ENCODE measurements around the gene NCCRP1. TPM values are rescaled to one million over a fixed set of nuclear protein-coding genes. Genes with fewer than 3 reads are reported as not detected.

The NCCRP1 gene
- total and polyA plus RNA-seq, 4 donors, result 0.38 TPM; not detected in 3

- Histone ChIP-seq H3K27ac (ENCODE audit: low read depth in 1 of 2, low read length in 2 of 2) (no peak overlapping the region), H3K36me3 (ENCODE audit: control insufficient read depth in 1 of 2, insufficient read depth in 2 of 2, low read length in 1 of 2) (no peaks in the 10 kb centered on the region), H3K27me3 (ENCODE audit: control insufficient read depth in 1 of 2, insufficient read depth in 2 of 2, low read length in 1 of 2) (no peaks in the 10 kb centered on the region), H3K4me1 (ENCODE audit: control insufficient read depth in 1 of 2, insufficient read depth in 2 of 2, low read length in 2 of 2) (no peaks in the 10 kb centered on the region), H3K4me3 (ENCODE audit: low read length in 2 of 2) (no peak overlapping the region), H3K9me3 (ENCODE audit: control insufficient read depth, low read length) (no peaks in the 10 kb centered on the region)
- intact Hi-C loops (cut with DNase I), result no loop called here
- 38% methylated on average over 16 to 17 of the region's 17 CpGs for WGBS, 2 donors
- no peak for ATAC-seq (ENCODE audit: low FRiP score)
- no peak for DNase-seq
Observed at GRCh38 chr19:39170386-39171231, 26.2 kb upstream of the NCCRP1 start.

DNA sequence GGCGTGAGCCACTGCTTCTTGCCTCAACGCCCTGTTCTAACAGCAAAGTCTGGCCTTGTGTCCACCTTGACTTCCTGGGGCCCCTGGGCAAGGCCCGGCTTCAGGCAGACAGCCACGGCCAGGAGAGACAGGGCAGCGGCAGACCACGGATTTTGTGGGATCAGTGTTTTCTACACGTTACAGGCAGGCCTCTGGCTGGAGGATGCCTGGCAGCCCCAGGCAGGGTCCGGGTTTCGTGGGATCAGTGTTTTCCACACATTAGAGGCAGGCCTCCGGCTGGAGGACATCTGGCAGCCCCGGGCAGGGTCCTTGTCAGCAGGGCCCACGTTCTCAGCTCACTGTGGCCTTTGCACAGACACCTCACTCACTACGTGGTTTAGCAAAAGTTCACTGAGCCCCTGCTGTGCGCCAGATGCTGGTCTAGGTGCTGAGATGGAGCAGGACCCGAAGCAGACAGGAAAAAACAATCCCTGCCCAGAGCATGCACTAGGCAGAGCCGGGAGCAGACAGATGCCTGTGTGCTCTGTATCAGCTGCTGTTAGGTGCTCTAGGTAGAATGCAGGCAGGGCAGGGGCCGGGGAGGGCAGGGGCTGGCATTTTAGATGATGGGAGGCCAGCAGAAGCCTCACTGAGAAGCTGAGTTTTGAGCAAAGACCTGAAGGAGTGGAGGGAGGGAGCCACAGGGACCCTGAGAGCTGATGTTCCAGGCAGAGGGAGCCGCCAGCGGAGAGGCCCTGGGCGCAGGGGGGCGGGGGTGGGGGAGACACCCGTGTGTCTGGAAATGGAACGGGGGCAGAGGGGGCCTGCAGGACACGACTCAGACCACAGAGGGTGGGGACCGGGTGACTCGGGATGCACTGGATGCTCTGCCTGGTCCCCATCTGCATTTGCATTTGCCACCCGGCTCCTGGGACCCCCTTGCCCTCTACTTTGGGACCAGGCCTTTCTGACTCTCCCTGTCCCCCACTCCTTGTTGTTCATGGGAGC is 25.0 kb upstream of the NCCRP1 start:
- no peaks in the 10 kb centered on the region for H3K9me3 ChIP-seq (ENCODE audit: control insufficient read depth, low read length)
- H3K27me3 ChIP-seq (ENCODE audit: control insufficient read depth in 1 of 2, insufficient read depth in 2 of 2, low read length in 1 of 2), result no peaks in the 10 kb centered on the region
- H3K4me1 ChIP-seq (ENCODE audit: control insufficient read depth in 1 of 2, insufficient read depth in 2 of 2, low read length in 2 of 2), result no peaks in the 10 kb centered on the region
- intact Hi-C loops (cut with DNase I), result no loop called here
- H3K36me3 ChIP-seq (ENCODE audit: control insufficient read depth in 1 of 2, insufficient read depth in 2 of 2, low read length in 1 of 2), result no peaks in the 10 kb centered on the region
- DNase-seq, result no peak
- ATAC-seq (ENCODE audit: low FRiP score), result no peak
- WGBS, 2 donors, result 80% methylated on average over 27 of the region's 27 CpGs
- no peak overlapping the region for H3K27ac ChIP-seq (ENCODE audit: low read depth in 1 of 2, low read length in 2 of 2)
- no peak overlapping the region for H3K4me3 ChIP-seq (ENCODE audit: low read length in 2 of 2)

GRCh38 chr19:39172700-39173501 is 23.9 kb upstream of the NCCRP1 start:
- Histone ChIP-seq H3K36me3 (ENCODE audit: control insufficient read depth in 1 of 2, insufficient read depth in 2 of 2, low read length in 1 of 2) (no peaks in the 10 kb centered on the region), H3K27ac (ENCODE audit: low read depth in 1 of 2, low read length in 2 of 2) (no peak overlapping the region), H3K4me1 (ENCODE audit: control insufficient read depth in 1 of 2, insufficient read depth in 2 of 2, low read length in 2 of 2) (no peaks in the 10 kb centered on the region), H3K4me3 (ENCODE audit: low read length in 2 of 2) (no peak overlapping the region), H3K27me3 (ENCODE audit: control insufficient read depth in 1 of 2, insufficient read depth in 2 of 2, low read length in 1 of 2) (no peaks in the 10 kb centered on the region), H3K9me3 (ENCODE audit: control insufficient read depth, low read length) (no peaks in the 10 kb centered on the region)
- WGBS, 2 donors, result 90 to 91% methylated on average over 44 to 45 of the region's 45 CpGs
- intact Hi-C loops (cut with DNase I), result no loop called here
- no peak for ATAC-seq (ENCODE audit: low FRiP score)
- DNase-seq, result no peak

- H3K4me3 ChIP-seq (ENCODE audit: low read length in 2 of 2), result no peak overlapping the region
- DNase-seq, result no peak
- intact Hi-C loops (cut with DNase I), result no loop called here
- H3K27me3 ChIP-seq (ENCODE audit: control insufficient read depth in 1 of 2, insufficient read depth in 2 of 2, low read length in 1 of 2), result no peaks in the 10 kb centered on the region
- H3K36me3 ChIP-seq (ENCODE audit: control insufficient read depth in 1 of 2, insufficient read depth in 2 of 2, low read length in 1 of 2), result no peaks in the 10 kb centered on the region
- 93 to 95% methylated on average over 22 to 25 of the region's 25 CpGs for WGBS, 2 donors
- ATAC-seq (ENCODE audit: low FRiP score), result no peak
- no peaks in the 10 kb centered on the region for H3K9me3 ChIP-seq (ENCODE audit: control insufficient read depth, low read length)
- no peaks in the 10 kb centered on the region for H3K4me1 ChIP-seq (ENCODE audit: control insufficient read depth in 1 of 2, insufficient read depth in 2 of 2, low read length in 2 of 2)
- no peak overlapping the region for H3K27ac ChIP-seq (ENCODE audit: low read depth in 1 of 2, low read length in 2 of 2)
Observed at GRCh38 chr19:39173502-39173991, 23.2 kb upstream of the NCCRP1 start.

- Histone ChIP-seq H3K27ac (ENCODE audit: low read depth in 1 of 2, low read length in 2 of 2) (no peak overlapping the region), H3K36me3 (ENCODE audit: control insufficient read depth in 1 of 2, insufficient read depth in 2 of 2, low read length in 1 of 2) (no peaks in the 10 kb centered on the region), H3K4me1 (ENCODE audit: control insufficient read depth in 1 of 2, insufficient read depth in 2 of 2, low read length in 2 of 2) (no peaks in the 10 kb centered on the region), H3K27me3 (ENCODE audit: control insufficient read depth in 1 of 2, insufficient read depth in 2 of 2, low read length in 1 of 2) (no peaks in the 10 kb centered on the region), H3K4me3 (ENCODE audit: low read length in 2 of 2) (no peak overlapping the region), H3K9me3 (ENCODE audit: control insufficient read depth, low read length) (no peaks in the 10 kb centered on the region)
- ATAC-seq (ENCODE audit: low FRiP score) (no peak), DNase-seq (no peak)
- WGBS, 2 donors, result 85% methylated on average over 16 of the region's 16 CpGs
- intact Hi-C loops (cut with DNase I), result no loop called here
Observed at GRCh38 chr19:39174142-39174541, 22.6 kb upstream of the NCCRP1 start.

GRCh38 chr19:39174558-39175544 is 21.9 kb upstream of the NCCRP1 start:
- Histone ChIP-seq H3K4me1 (ENCODE audit: control insufficient read depth in 1 of 2, insufficient read depth in 2 of 2, low read length in 2 of 2) (no peaks in the 10 kb centered on the region), H3K36me3 (ENCODE audit: control insufficient read depth in 1 of 2, insufficient read depth in 2 of 2, low read length in 1 of 2) (no peaks in the 10 kb centered on the region), H3K27me3 (ENCODE audit: control insufficient read depth in 1 of 2, insufficient read depth in 2 of 2, low read length in 1 of 2) (no peaks in the 10 kb centered on the region), H3K27ac (ENCODE audit: low read depth in 1 of 2, low read length in 2 of 2) (no peak overlapping the region), H3K4me3 (ENCODE audit: low read length in 2 of 2) (no peak overlapping the region), H3K9me3 (ENCODE audit: control insufficient read depth, low read length) (no peaks in the 10 kb centered on the region)
- intact Hi-C loops (cut with DNase I), result no loop called here
- ATAC-seq (ENCODE audit: low FRiP score), result no peak
- WGBS, 2 donors, result 91% methylated on average over 43 of the region's 43 CpGs
- DNase-seq, result no peak

DNA sequence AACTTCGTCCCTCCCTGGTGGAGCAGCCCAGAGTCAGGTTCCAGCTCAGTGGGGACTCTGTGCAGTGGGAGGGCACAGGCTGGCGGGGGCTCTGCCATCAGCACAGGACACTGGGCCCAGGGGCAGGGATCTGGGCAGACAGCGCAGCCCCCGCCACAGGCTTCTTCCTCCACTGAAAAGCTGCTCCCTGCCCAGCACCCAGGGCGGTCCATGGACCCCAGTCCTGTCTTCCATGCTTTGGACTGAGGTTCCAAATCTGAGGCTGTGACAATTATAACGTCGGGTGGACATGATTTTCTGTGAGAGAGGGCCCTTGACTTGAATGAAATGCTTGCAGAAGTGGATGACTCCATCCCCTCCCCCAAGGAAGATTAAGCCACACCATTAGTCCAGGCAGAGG is 21.2 kb upstream of the NCCRP1 start:
- no peak for ATAC-seq (ENCODE audit: low FRiP score)
- intact Hi-C loops (cut with DNase I), result no loop called here
- 89 to 91% methylated on average over 7 of the region's 7 CpGs for WGBS, 2 donors
- no peak overlapping the region for H3K27ac ChIP-seq (ENCODE audit: low read depth in 1 of 2, low read length in 2 of 2)
- H3K9me3 ChIP-seq (ENCODE audit: control insufficient read depth, low read length), result no peaks in the 10 kb centered on the region
- H3K27me3 ChIP-seq (ENCODE audit: control insufficient read depth in 1 of 2, insufficient read depth in 2 of 2, low read length in 1 of 2), result no peaks in the 10 kb centered on the region
- no peaks in the 10 kb centered on the region for H3K36me3 ChIP-seq (ENCODE audit: control insufficient read depth in 1 of 2, insufficient read depth in 2 of 2, low read length in 1 of 2)
- no peak for DNase-seq
- no peaks in the 10 kb centered on the region for H3K4me1 ChIP-seq (ENCODE audit: control insufficient read depth in 1 of 2, insufficient read depth in 2 of 2, low read length in 2 of 2)
- no peak overlapping the region for H3K4me3 ChIP-seq (ENCODE audit: low read length in 2 of 2)

Data from aorta (tissue), 5 donors.